Measurements from ENCODE around the gene C17orf50. TPM values are rescaled to one million over a fixed set of nuclear protein-coding genes. Genes with fewer than 3 reads are reported as not detected.

Gene C17orf50
- total RNA-seq, 1 experiment from 2014 or later = not detected

DNA sequence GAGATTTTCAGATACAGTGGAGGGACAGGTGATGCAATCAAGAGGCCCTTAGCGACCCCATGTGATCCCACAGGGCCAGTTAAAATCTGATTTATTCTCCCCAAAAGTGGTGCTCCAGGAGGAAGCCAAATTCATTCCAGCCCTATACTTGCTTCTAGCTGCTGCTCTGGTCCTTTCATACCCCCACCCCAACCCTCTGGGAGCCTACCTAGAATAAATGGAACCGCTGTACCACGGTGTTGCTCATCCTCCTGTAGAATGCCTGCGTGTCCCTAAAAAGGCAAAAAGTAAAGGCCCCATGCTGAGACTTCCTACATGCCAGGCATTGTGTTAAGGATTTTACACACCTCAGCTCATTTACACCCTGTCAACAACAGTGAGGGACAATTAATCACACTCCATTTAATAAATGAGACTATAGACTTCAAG is 31.3 kb upstream of the C17orf50 start:
- no TSS peak for BruUV-seq (replicated peaks)

DNA sequence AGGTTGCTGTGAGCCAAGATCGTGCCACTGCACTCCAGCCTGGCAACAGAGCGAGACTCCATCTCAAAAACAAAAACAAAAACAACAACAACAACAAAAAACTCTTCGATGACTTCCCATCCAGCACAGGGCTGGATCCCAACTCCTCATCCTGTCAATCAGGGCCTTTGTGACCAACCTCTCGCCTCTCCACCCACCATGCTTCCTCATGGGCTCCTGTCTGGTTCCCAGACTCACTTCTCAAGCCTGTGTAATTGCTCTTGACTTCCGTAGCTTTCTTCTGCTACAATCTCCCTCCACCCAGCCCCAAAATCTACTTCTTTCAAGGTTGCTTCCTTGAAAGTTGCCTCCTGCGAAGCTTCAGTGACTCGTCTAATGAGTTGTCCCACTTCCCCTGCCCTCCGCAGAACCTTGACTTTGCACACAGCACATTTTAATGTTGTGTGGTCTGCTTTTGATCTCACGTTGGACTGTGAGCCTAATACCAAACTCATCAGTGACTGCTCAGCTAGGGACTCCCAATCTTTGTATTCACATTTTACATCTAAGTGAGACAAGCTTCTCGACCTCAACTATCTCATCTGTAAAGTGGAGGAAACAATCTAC is 30.2 kb upstream of the C17orf50 start:
- Histone ChIP-seq H3F3A (ENCODE audit: low read length, unreplicated experiment) (no peaks in the 10 kb centered on the region), H3K9me2 (replicated peaks; ENCODE audit: low read length) (no peaks in the 10 kb centered on the region), H3K79me2 (ENCODE audit: low read length) (no peaks in the 10 kb centered on the region), H3K27me3 (ENCODE audit: low read length) (no peaks in the 10 kb centered on the region), H3K4me2 (ENCODE audit: low read length) (no peak overlapping the region), H3K36me3 (ENCODE audit: low read depth, low read length) (0 out of 2 replicates have a peak, but pooled peaks cover under 1% of the 10 kb centered on the region), H3K9me3 (ENCODE audit: low read length) (no peaks in the 10 kb centered on the region), H2AFZ (ENCODE audit: low read length) (no peak overlapping the region), H3K4me3 (ENCODE audit: low read length) (no peak overlapping the region), H3K4me1 (ENCODE audit: insufficient read depth, low read length) (no peaks in the 10 kb centered on the region), H3K9ac (ENCODE audit: low read length) (no peak overlapping the region), H4K20me1 (ENCODE audit: low read length) (no peaks in the 10 kb centered on the region), H3K27ac (ENCODE audit: low read length) (no peak overlapping the region)
- BruUV-seq (replicated peaks) = no TSS peak
- ChIA-PET POLR2A (ENCODE audit: unreplicated experiment) (no interaction called here), CTCF (no interaction called here)
- DNase-seq (no peak), ATAC-seq (no peak)
- intact Hi-C loops (cut with micrococcal nuclease) = no loop called here
- TF ChIP-seq EZH2 (IDR thresholded peaks at IDR 0.05; ENCODE audit: low read length, unreplicated experiment) (no peak), EZH2phosphoT487 (IDR thresholded peaks at IDR 0.05; ENCODE audit: borderline replicate concordance, low read length) (no peak)
- TF ChIP-seq, protein P1, sequence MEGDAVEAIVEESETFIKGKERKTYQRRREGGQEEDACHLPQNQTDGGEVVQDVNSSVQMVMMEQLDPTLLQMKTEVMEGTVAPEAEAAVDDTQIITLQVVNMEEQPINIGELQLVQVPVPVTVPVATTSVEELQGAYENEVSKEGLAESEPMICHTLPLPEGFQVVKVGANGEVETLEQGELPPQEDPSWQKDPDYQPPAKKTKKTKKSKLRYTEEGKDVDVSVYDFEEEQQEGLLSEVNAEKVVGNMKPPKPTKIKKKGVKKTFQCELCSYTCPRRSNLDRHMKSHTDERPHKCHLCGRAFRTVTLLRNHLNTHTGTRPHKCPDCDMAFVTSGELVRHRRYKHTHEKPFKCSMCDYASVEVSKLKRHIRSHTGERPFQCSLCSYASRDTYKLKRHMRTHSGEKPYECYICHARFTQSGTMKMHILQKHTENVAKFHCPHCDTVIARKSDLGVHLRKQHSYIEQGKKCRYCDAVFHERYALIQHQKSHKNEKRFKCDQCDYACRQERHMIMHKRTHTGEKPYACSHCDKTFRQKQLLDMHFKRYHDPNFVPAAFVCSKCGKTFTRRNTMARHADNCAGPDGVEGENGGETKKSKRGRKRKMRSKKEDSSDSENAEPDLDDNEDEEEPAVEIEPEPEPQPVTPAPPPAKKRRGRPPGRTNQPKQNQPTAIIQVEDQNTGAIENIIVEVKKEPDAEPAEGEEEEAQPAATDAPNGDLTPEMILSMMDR (conservative IDR thresholded peaks at IDR 0.05; ENCODE audit: low read depth, low read length) = no peak

More for the DNA sequence above, 31.3 kb upstream of the C17orf50 start:
- no peaks in the 10 kb centered on the region for H3K4me1 ChIP-seq (ENCODE audit: insufficient read depth, low read length)
- no peaks in the 10 kb centered on the region for H3K79me2 ChIP-seq (ENCODE audit: low read length)
- H2AFZ ChIP-seq (ENCODE audit: low read length) = no peak overlapping the region
- no peak for TF ChIP-seq EZH2phosphoT487 (IDR thresholded peaks at IDR 0.05; ENCODE audit: borderline replicate concordance, low read length)
- TF ChIP-seq EZH2 (IDR thresholded peaks at IDR 0.05; ENCODE audit: low read length, unreplicated experiment) = no peak
- TF ChIP-seq, protein P1 (conservative IDR thresholded peaks at IDR 0.05; ENCODE audit: low read depth, low read length) = no peak
- H3K4me2 ChIP-seq (ENCODE audit: low read length) = no peak overlapping the region
- peaks cover 7% of the 10 kb centered on the region for H3K36me3 ChIP-seq (ENCODE audit: low read depth, low read length)
- no peaks in the 10 kb centered on the region for H3K9me3 ChIP-seq (ENCODE audit: low read length)
- ChIA-PET POLR2A (ENCODE audit: unreplicated experiment) (no interaction called here), CTCF (no interaction called here)
- no peak overlapping the region for H3K4me3 ChIP-seq (ENCODE audit: low read length)
- H4K20me1 ChIP-seq (ENCODE audit: low read length) = no peaks in the 10 kb centered on the region
- H3K9me2 ChIP-seq (replicated peaks; ENCODE audit: low read length) = no peaks in the 10 kb centered on the region
- H3K27me3 ChIP-seq (ENCODE audit: low read length) = no peaks in the 10 kb centered on the region
- H3F3A ChIP-seq (ENCODE audit: low read length, unreplicated experiment) = no peaks in the 10 kb centered on the region
- no peak overlapping the region for H3K9ac ChIP-seq (ENCODE audit: low read length)
- intact Hi-C loops (cut with micrococcal nuclease) = no loop called here
- H3K27ac ChIP-seq (ENCODE audit: low read length) = no peak overlapping the region
- ATAC-seq (no peak), DNase-seq (no peak)

DNA sequence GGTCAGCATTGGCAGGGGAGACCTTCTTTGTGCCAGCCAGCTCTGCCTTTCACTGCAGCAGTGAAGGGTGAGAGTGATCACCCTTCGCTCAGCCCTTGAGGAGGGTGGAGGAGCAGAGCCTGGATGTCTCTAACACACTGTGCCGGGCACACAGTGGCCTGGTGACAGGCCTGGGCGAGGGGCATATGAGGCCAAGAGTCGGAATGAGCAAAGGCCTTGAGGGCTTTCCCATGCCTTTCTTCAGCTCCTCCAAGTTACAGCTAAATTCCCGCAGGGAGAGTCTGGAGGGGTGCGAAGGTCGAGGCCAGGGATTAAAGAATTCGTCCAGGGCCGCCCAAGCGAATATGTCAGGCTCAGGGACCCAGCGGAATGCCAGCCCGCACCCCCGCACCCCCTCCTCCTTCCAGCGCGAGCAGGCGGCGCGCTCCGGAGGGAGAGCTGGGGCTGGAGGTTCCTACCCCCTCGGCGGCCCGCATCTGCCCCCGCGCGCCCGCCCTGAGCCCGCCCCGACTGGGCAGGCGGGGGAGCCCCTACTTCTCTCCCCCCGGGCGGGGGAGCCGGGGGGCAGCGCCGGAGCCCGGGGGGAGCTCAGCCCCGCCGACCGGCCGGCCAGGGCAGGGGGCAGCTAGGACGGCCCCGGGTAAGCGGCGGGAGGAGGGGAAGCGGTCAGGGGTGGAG is 29.3 kb upstream of the C17orf50 start, which contains the start of gene RASL10B:
Gene RASL10B, plus strand, starts transcription at position 401 of the 678 bp plus-strand sequence. CDS start 3,546 bp downstream, outside the sequence.
- H3F3A ChIP-seq (ENCODE audit: low read length, unreplicated experiment) = no peaks in the 10 kb centered on the region
- H3K27me3 ChIP-seq (ENCODE audit: low read length) = no peaks in the 10 kb centered on the region
- no peak within 1 kb of the TSS for H3K4me2 ChIP-seq (ENCODE audit: low read length)
- H3K4me1 ChIP-seq (ENCODE audit: insufficient read depth, low read length) = no peaks in the 10 kb centered on the region
- intact Hi-C loops (cut with micrococcal nuclease) = no loop called here
- H3K9ac ChIP-seq (ENCODE audit: low read length) = no peak within 1 kb of the TSS
- no peak within 1 kb of the TSS for H3K27ac ChIP-seq (ENCODE audit: low read length)
- no peaks in the 10 kb centered on the region for H4K20me1 ChIP-seq (ENCODE audit: low read length)
- DNase-seq (no peak), ATAC-seq (peak; percentile 72)
- no peak within 1 kb of the TSS for H3K4me3 ChIP-seq (ENCODE audit: low read length)
- no peaks in the 10 kb centered on the region for H3K9me2 ChIP-seq (replicated peaks; ENCODE audit: low read length)
- POLR2A ChIA-PET (ENCODE audit: unreplicated experiment) = no interaction called here
- H2AFZ ChIP-seq (ENCODE audit: low read length) = no peak within 1 kb of the TSS
- no TSS peak for BruUV-seq (replicated peaks)
- TF ChIP-seq EZH2phosphoT487 (IDR thresholded peaks at IDR 0.05; ENCODE audit: borderline replicate concordance, low read length) (no peak), EZH2 (IDR thresholded peaks at IDR 0.05; ENCODE audit: low read length, unreplicated experiment) (no peak)
- TF ChIP-seq, protein P1 (conservative IDR thresholded peaks at IDR 0.05; ENCODE audit: low read depth, low read length) = no peak
- H3K36me3 ChIP-seq (ENCODE audit: low read depth, low read length) = no peaks in the 10 kb centered on the region
- H3K79me2 ChIP-seq (ENCODE audit: low read length) = no peaks in the 10 kb centered on the region
- CTCF ChIA-PET = no interaction called here
- H3K9me3 ChIP-seq (ENCODE audit: low read length) = no peaks in the 10 kb centered on the region

Data from PC-3 (cell line).